Measurements from ENCODE around the gene ARSA. TPM values are rescaled to one million over a fixed set of nuclear protein-coding genes. Genes with fewer than 3 reads are reported as not detected.

ARSA gene
- total RNA-seq, 6 experiments from 2014 or later: 28.0 to 35.4 (median 30.6) TPM

DNA sequence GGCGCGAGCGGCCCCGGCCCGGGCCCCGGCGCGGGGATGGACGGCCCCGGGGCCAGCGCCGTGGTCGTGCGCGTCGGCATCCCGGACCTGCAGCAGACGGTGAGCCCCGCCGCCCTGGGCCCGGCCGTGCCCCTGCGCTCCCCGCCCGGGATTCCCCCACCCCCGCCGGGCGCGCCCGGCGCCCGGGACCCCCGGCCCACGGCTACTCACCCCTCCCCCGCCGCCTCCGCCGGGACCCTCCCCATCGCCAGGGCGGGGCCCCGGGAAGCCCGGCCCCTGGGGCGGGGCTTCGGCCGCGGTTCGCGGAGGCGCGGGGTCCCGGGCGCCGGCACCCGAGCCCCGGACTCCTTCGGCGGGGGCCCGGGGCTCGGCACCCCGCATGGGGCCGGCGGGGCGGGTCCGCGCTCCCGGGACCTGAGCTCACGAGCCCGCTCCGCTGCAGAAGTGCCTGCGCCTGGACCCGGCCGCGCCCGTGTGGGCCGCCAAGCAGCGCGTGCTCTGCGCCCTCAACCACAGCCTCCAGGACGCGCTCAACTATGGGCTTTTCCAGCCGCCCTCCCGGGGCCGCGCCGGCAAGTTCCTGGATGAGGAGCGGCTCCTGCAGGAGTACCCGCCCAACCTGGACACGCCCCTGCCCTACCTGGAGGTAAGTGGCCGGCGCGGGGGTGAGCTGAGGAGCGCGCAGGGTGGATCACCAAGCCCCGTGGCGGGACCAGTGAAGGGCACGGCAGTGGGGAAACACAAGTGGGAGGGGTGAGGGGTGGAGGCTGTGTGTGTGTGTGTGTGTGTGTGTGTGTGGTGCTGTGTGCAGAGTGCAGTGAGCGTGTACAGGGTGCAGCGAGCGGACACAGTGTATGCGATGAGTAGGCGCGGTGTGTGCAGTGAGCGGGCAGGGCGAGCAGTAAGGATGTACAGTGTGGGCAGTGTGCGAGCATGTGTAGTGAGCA lies 46.9 kb upstream of the ARSA start:
- H3K9me3 Mint-ChIP-seq: peaks cover 8% of the 10 kb centered on the region; the same call in 1 of the 2 replicates
- H3K36me3 Mint-ChIP-seq (ENCODE audit: low read depth): no peaks in the 10 kb centered on the region
- no peaks in the 10 kb centered on the region for H3K4me1 Mint-ChIP-seq (ENCODE audit: low read depth)
- peaks cover 37% of the 10 kb centered on the region for H3K27me3 Mint-ChIP-seq (ENCODE audit: insufficient read depth)
- no peak for DNase-seq
- TF ChIP-seq, protein P1, sequence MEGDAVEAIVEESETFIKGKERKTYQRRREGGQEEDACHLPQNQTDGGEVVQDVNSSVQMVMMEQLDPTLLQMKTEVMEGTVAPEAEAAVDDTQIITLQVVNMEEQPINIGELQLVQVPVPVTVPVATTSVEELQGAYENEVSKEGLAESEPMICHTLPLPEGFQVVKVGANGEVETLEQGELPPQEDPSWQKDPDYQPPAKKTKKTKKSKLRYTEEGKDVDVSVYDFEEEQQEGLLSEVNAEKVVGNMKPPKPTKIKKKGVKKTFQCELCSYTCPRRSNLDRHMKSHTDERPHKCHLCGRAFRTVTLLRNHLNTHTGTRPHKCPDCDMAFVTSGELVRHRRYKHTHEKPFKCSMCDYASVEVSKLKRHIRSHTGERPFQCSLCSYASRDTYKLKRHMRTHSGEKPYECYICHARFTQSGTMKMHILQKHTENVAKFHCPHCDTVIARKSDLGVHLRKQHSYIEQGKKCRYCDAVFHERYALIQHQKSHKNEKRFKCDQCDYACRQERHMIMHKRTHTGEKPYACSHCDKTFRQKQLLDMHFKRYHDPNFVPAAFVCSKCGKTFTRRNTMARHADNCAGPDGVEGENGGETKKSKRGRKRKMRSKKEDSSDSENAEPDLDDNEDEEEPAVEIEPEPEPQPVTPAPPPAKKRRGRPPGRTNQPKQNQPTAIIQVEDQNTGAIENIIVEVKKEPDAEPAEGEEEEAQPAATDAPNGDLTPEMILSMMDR (IDR thresholded peaks at IDR 0.05): no peak
- no peak overlapping the region for H3K27ac Mint-ChIP-seq
- no peak overlapping the region for H3K4me3 Mint-ChIP-seq

DNA sequence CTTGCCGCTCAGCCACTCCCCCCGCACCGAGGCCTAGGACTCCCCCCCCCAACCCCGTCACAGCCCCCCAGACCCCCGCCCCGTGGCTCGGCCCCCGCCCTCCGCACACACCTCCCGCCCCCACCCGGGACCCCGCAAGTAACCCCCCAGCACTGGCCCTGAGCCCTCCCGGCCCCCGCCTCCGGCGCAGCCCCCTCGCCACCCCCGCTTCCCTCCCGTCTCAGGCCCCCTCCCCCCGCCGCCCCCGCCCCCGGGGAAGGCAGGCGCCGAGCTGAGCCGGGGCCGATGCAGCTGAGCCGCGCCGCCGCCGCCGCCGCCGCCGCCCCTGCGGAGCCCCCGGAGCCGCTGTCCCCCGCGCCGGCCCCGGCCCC lies 46.2 kb upstream of the ARSA start:
- Mint-ChIP-seq H3K27ac (no peak overlapping the region), H3K4me3 (no peak overlapping the region), H3K36me3 (ENCODE audit: low read depth) (no peaks in the 10 kb centered on the region), H3K4me1 (ENCODE audit: low read depth) (no peaks in the 10 kb centered on the region), H3K27me3 (ENCODE audit: insufficient read depth) (peaks cover 40% of the 10 kb centered on the region), H3K9me3 (peaks cover 8% of the 10 kb centered on the region; the same call in 1 of the 2 replicates)
- TF ChIP-seq, protein P1 (IDR thresholded peaks at IDR 0.05): no peak
- no peak for DNase-seq

DNA sequence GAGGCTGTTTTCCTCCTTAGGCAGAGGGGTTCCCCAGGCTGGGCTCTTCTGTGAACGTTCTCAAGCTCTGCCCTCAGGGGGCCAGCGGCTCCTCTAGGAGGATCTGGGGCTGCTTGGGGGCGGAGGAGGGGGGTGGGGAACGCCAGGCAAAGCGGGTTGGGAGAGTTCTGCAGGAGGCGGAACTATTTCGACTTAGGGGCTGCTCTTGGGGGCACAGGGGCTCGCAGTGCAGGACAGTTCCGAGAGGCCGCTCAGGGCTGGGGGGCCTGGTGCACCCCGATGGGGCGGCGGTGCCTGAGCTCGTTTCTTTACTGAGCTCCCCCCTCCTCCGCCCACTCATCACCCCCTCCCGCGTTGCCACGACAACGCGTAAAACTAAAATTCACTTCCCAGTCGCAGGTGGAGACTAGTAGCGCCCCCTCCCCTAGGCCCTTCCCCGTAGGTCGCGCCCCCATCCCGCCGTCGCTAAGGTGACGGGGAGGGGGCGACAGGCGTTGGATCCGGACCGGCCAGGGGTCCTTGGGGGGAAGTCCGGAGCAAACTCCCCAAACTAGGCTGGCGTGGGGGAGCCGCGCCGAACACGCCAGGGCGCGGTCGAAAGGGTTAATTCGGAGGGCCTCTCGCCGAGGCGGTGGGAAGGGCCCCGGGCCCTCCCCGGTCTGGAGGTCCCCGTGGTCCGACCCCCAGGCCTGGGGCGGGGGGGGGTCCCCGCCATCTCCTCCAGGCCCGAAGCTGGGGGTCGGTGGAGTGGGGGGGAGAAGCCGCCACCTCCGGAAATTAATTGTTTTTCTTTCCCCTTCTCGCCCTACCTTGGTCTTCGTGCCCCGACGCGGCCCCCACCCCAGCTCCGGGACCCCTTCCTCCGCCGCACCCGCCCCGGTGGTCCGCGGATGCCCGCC lies 45.5 kb upstream of the ARSA start:
- Mint-ChIP-seq H3K27ac (no peak overlapping the region), H3K4me3 (no peak overlapping the region), H3K27me3 (ENCODE audit: insufficient read depth) (peaks cover 40% of the 10 kb centered on the region), H3K4me1 (ENCODE audit: low read depth) (no peaks in the 10 kb centered on the region), H3K9me3 (peaks cover 8% of the 10 kb centered on the region; the same call in 1 of the 2 replicates), H3K36me3 (ENCODE audit: low read depth) (no peaks in the 10 kb centered on the region)
- no peak for DNase-seq
- TF ChIP-seq, protein P1 (IDR thresholded peaks at IDR 0.05): no peak

DNA sequence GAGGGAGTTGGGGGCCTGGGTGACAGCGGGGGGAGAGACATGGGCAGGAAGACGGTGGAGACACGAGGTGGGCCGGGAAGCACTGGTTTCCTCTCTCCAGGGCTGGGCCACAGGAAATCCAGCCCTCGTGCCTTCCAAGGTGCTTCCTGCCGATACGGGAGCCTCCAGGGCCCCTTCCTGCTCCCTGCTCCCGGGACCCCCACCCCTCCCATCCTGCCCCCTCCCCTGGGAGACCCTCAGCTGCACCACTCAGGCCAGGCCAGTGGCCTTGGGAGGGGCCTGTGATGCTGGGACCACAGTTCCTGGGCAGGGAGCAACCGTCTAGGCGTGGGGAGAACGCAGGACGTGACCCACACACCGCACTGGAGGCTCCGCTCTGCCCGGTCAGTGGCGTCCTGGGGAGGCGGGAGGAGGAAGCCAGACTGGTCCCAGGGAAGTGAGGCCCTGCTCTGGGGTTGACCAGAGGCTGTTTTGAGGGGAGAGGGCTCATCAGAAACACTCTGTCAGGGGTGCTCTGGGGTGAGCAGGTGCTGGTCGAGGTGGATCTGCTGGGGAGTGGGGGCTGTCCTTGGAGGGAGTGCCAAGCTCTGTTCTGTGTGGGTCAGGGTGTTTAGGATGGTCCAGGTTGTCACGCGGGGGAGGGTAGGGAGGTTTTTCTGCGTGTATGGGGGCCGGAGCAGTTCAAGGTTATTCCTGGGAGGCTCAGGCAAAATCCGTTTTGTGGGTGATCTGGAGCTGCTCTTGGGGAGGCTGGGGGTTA lies 44.7 kb upstream of the ARSA start, which contains the start of gene SHANK3:
Gene SHANK3, plus strand, starts transcription at position 353 of the 760 bp plus-strand sequence.
- Mint-ChIP-seq H3K4me3 (no peak within 1 kb of the TSS), H3K4me1 (ENCODE audit: low read depth) (no peaks in the 10 kb centered on the region), H3K27me3 (ENCODE audit: insufficient read depth) (peaks cover 40% of the 10 kb centered on the region), H3K36me3 (ENCODE audit: low read depth) (no peaks in the 10 kb centered on the region), H3K9me3 (peaks cover under 1% of the 10 kb centered on the region; the same call in 1 of the 2 replicates), H3K27ac (no peak within 1 kb of the TSS)
- TF ChIP-seq, protein P1 (IDR thresholded peaks at IDR 0.05): no peak
- DNase-seq: no peak

DNA sequence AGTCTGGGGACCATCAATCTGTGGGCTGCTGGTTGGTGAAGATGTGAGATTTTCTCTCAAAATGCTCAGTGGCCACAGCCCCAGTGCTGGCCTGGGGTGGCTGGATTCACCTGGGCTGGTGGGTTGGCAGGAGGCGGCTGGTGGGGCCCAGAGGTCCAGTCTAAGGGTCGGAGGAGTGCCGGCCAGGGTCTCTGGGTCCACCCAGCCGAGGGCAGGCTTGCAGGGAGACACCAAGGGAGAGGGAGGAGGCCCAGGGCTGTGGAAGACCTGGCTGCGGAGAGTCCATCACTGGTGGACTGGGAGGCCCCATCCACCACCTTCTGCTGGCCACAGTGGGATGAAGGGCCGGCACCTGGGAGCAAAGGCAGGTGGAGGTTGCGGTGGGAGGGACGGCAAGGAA lies 44.1 kb upstream of the ARSA start:
- Mint-ChIP-seq H3K27ac (no peak overlapping the region), H3K4me1 (ENCODE audit: low read depth) (no peaks in the 10 kb centered on the region), H3K4me3 (no peak overlapping the region), H3K36me3 (ENCODE audit: low read depth) (no peaks in the 10 kb centered on the region), H3K27me3 (ENCODE audit: insufficient read depth) (peaks cover 40% of the 10 kb centered on the region), H3K9me3 (no peaks in the 10 kb centered on the region)
- TF ChIP-seq, protein P1 (IDR thresholded peaks at IDR 0.05): no peak
- no peak for DNase-seq

Data from HFFc6 (cell line).